Naive thymus-derived CD4-positive, alpha-beta T cell (primary cell): ENCODE results near the gene NTNG1. TPM values are rescaled to one million over a fixed set of nuclear protein-coding genes. Genes with fewer than 3 reads are reported as not detected.

Source experiments
- ATAC-seq: fragments of 150-1000 bp; cut with Tn5 transposase; 2 replicates; pipeline ENCODE4 v1.10.0; 2021; ENCODE audit warnings: mild to moderate bottlenecking, moderate library complexity
- CTCF ChIA-PET: fragments of 350-600 bp; sonication (Branson Sonifier 250); formaldehyde crosslinking; loops from one replicate; lab custom pipeline; 2021; ENCODE audit warnings: antibody characterized with exemption; lab: Charles Lee
- POLR2A ChIA-PET: fragments of 350-600 bp; sonication (Branson Sonifier 250); formaldehyde crosslinking; loops from one replicate; lab custom pipeline; 2021; ENCODE audit warnings: antibody characterized with exemption, inconsistent platforms; lab: Charles Lee
- DNase-seq, 9 donors: peaks; one replicate each; pipeline versions ENCODE4 v3.0.0 to v3.0.0-alpha.2; 2020 to 2022; ENCODE audit warnings: mixed read lengths in 1 of 9
- H3K27ac ChIP-seq: one replicate; pipeline ENCODE4 v1.7.0; 2013; ENCODE audit warnings: mild to moderate bottlenecking, low read depth, low read length, moderate library complexity
- H3K27me3 ChIP-seq, 2 donors: one replicate each; pipeline ENCODE4 v1.7.0; 2013; ENCODE audit warnings: low read length in 2 of 2, mild to moderate bottlenecking in 2 of 2, moderate library complexity in 2 of 2; ENCODE audit not compliant: control insufficient read depth in 2 of 2, insufficient read depth in 2 of 2
- H3K36me3 ChIP-seq, 3 experiments: 1 replicate in 2 of 3; 2 replicates in 1 of 3; pipeline ENCODE4 v1.7.0; 2013; ENCODE audit warnings: low read length in 3 of 3, mild to moderate bottlenecking in 3 of 3, moderate library complexity in 1 of 3; ENCODE audit not compliant: insufficient read depth in 3 of 3, control insufficient read depth in 2 of 3
- H3K4me1 ChIP-seq, 2 donors: one replicate each; pipeline ENCODE4 v1.7.0; 2013; ENCODE audit warnings: low read length in 2 of 2, mild to moderate bottlenecking in 2 of 2, moderate library complexity in 1 of 2; ENCODE audit not compliant: control insufficient read depth in 2 of 2, insufficient read depth in 2 of 2
- H3K4me3 ChIP-seq: 2 replicates; pipeline ENCODE4 v1.7.0; 2013; ENCODE audit warnings: mild to moderate bottlenecking, low read length
- H3K9me3 ChIP-seq, 3 experiments: 1 replicate in 2 of 3; 2 replicates in 1 of 3; pipeline ENCODE4 v1.7.0; 2013; ENCODE audit warnings: low read length in 3 of 3; ENCODE audit not compliant: control insufficient read depth in 2 of 3
- H3K27ac Mint-ChIP-seq, 9 donors: one replicate each; pipeline ENCODE4 v1.8.0; 2020 to 2022; ENCODE audit warnings: mixed read lengths in 9 of 9, mild to moderate bottlenecking in 8 of 9, moderate library complexity in 5 of 9, inconsistent platforms in 2 of 9
- H3K27me3 Mint-ChIP-seq, 5 donors: one replicate each; pipeline ENCODE4 v1.8.0; 2021 to 2022; ENCODE audit warnings: mixed read lengths in 5 of 5, mild to moderate bottlenecking in 1 of 5
- H3K36me3 Mint-ChIP-seq, 5 donors: one replicate each; pipeline ENCODE4 v1.8.0; 2020 to 2022; ENCODE audit warnings: mixed read lengths in 5 of 5, mild to moderate bottlenecking in 3 of 5, inconsistent platforms in 1 of 5
- H3K4me1 Mint-ChIP-seq, 7 donors: one replicate each; pipeline ENCODE4 v1.8.0; 2020 to 2022; ENCODE audit warnings: mixed read lengths in 7 of 7, mild to moderate bottlenecking in 3 of 7, inconsistent platforms in 1 of 7
- H3K4me3 Mint-ChIP-seq, 10 donors: one replicate each; pipeline ENCODE4 v1.8.0; 2020 to 2022; ENCODE audit warnings: mild to moderate bottlenecking in 10 of 10, mixed read lengths in 10 of 10, moderate library complexity in 6 of 10, inconsistent platforms in 2 of 10
- H3K9me3 Mint-ChIP-seq, 11 donors: one replicate each; pipeline ENCODE4 v1.8.0; 2020 to 2022; ENCODE audit warnings: mixed read lengths in 11 of 11, mild to moderate bottlenecking in 4 of 11, inconsistent platforms in 1 of 11, moderate library complexity in 1 of 11
- intact Hi-C, 2 donors: fragments of 100-400 bp; cut with micrococcal nuclease; formaldehyde crosslinking; loops; one replicate each; pipeline ENCODE4 v1.15.1; 2023
- polyA plus RNA-seq, 2 donors: library from polyadenylated mRNA; unstranded; fragments of 300-500 nt; fragmentation: Illumina TruSeq; gene quantifications; one replicate each; pipeline ENCODE4 v1.2.3, GENCODE V29; 2021
- total RNA-seq, 6 experiments: library from RNA in 5 of 6; stranded (reverse) in 5 of 6; gene quantifications; 1 replicate in 5 of 6; 2 replicates in 1 of 6; pipeline ENCODE4 v1.2.3 and lab custom pipeline; 2021 to 2026

NTNG1 gene
- total and polyA plus RNA-seq, 7 experiments from 2014 or later: not detected

GRCh38 chr1:107342768-107343167, 201.9 kb downstream of the NTNG1 start:
- no peaks in the 10 kb centered on the region for H3K4me1 ChIP-seq
- no peaks in the 10 kb centered on the region for H3K27me3 ChIP-seq
- ATAC-seq (no peak), DNase-seq (no peak)
- H3K36me3 Mint-ChIP-seq: no peaks in the 10 kb centered on the region
- POLR2A ChIA-PET: no interaction called here
- H3K27ac ChIP-seq: no peak overlapping the region
- no peaks in the 10 kb centered on the region for H3K36me3 ChIP-seq
- H3K27ac Mint-ChIP-seq: no peak overlapping the region
- no peaks in the 10 kb centered on the region for H3K4me1 Mint-ChIP-seq
- H3K4me3 ChIP-seq: no peak overlapping the region
- intact Hi-C loops: no loop called here
- CTCF ChIA-PET: no interaction called here
- no peak overlapping the region for H3K4me3 Mint-ChIP-seq
- peaks cover 0 to 8% (median 0%) of the 10 kb centered on the region in 11 donors for H3K9me3 Mint-ChIP-seq
- H3K27me3 Mint-ChIP-seq: peaks cover 0 to 11% (median 9%) of the 10 kb centered on the region in 5 donors
- H3K9me3 ChIP-seq: no peaks in the 10 kb centered on the region

- H3K36me3 ChIP-seq: no peaks in the 10 kb centered on the region
- ATAC-seq: no peak
- CTCF ChIA-PET: no interaction called here
- H3K27ac ChIP-seq: no peak overlapping the region
- H3K9me3 ChIP-seq: no peaks in the 10 kb centered on the region
- POLR2A ChIA-PET: no interaction called here
- no peaks in the 10 kb centered on the region for H3K36me3 Mint-ChIP-seq
- no peak overlapping the region for H3K4me3 ChIP-seq
- no peak for DNase-seq
- no peak overlapping the region for H3K4me3 Mint-ChIP-seq
- H3K27me3 Mint-ChIP-seq: peaks cover 0 to 11% (median 9%) of the 10 kb centered on the region in 5 donors
- H3K27ac Mint-ChIP-seq: no peak overlapping the region
- H3K27me3 ChIP-seq: no peaks in the 10 kb centered on the region
- H3K9me3 Mint-ChIP-seq: peaks cover 0 to 8% (median 0%) of the 10 kb centered on the region in 11 donors
- intact Hi-C loops: no loop called here
- no peaks in the 10 kb centered on the region for H3K4me1 ChIP-seq
- H3K4me1 Mint-ChIP-seq: no peaks in the 10 kb centered on the region
Measured at GRCh38 chr1:107343601-107344000, 202.8 kb downstream of the NTNG1 start.

GRCh38 chr1:107344268-107344760, 203.5 kb downstream of the NTNG1 start:
- Mint-ChIP-seq H3K4me3 (no peak overlapping the region), H3K4me1 (no peaks in the 10 kb centered on the region), H3K27me3 (peaks cover 0 to 11% (median 9%) of the 10 kb centered on the region in 5 donors), H3K27ac (no peak overlapping the region), H3K9me3 (peaks cover 0 to 8% (median 0%) of the 10 kb centered on the region in 11 donors), H3K36me3 (no peaks in the 10 kb centered on the region)
- Histone ChIP-seq H3K27ac (no peak overlapping the region), H3K4me3 (no peak overlapping the region), H3K27me3 (no peaks in the 10 kb centered on the region), H3K9me3 (no peaks in the 10 kb centered on the region), H3K36me3 (no peaks in the 10 kb centered on the region), H3K4me1 (no peaks in the 10 kb centered on the region)
- intact Hi-C loops: no loop called here
- DNase-seq (no peak), ATAC-seq (no peak)
- ChIA-PET CTCF (no interaction called here), POLR2A (no interaction called here)

DNA sequence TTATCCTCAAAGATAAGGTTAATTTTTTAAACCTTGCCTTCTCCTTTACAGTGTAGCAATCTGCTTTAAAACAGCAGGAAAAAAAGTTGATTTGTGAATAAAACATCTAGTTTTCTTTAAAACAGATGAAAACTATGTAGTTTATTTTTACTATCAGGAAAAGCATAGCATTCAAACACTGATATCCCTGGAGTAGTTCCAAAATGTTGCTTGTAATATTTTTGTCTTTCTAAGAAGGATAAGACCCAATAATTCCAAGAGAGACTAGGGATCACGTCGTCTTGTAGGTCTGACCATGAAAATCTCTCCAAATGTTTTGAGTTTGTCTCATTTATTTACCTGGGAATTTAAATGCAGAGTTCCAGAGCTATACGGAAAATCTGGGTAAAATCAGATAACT, 204.0 kb downstream of the NTNG1 start:
- Mint-ChIP-seq H3K27me3 (peaks cover 0 to 11% (median 9%) of the 10 kb centered on the region in 5 donors), H3K4me1 (no peaks in the 10 kb centered on the region), H3K36me3 (no peaks in the 10 kb centered on the region), H3K27ac (no peak overlapping the region), H3K9me3 (peaks cover 0 to 8% (median 0%) of the 10 kb centered on the region in 11 donors), H3K4me3 (no peak overlapping the region)
- Histone ChIP-seq H3K36me3 (no peaks in the 10 kb centered on the region), H3K4me3 (no peak overlapping the region), H3K27me3 (no peaks in the 10 kb centered on the region), H3K4me1 (no peaks in the 10 kb centered on the region), H3K27ac (no peak overlapping the region), H3K9me3 (no peaks in the 10 kb centered on the region)
- ChIA-PET POLR2A (interaction anchor here (0.9 kb wide), 1 partner anchor 260 kb away, joined by 3 read pairs; no protein-coding TSS in a partner anchor), CTCF (no interaction called here)
- DNase-seq: no peak
- no peak for ATAC-seq
- intact Hi-C loops: no loop called here

DNA sequence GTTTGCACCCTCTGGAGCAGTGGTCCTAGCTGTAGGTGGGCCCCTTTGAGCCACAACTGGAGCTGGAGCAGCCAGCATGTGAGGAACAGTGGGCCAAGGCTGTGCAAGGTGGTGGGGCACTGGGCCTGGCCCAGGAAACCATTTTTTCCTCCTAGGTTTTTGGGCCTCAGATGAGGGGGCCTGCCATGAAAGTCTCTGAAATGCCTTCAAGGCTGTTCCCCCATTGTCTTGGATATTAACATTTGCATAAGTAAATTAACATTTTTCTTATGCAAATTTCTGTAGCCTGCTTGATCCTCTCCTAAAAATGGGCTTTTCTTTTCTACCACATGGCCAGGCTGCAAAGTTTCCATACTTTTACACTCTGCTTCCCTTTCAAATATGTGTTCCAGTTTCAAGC, 212.0 kb downstream of the NTNG1 start:
- DNase-seq: no peak
- no peak overlapping the region for H3K27ac ChIP-seq
- Mint-ChIP-seq H3K4me1 (no peaks in the 10 kb centered on the region), H3K9me3 (peaks cover 0 to 5% (median 2%) of the 10 kb centered on the region in 11 donors), H3K27ac (no peak overlapping the region), H3K4me3 (no peak overlapping the region), H3K27me3 (no peaks in the 10 kb centered on the region), H3K36me3 (no peaks in the 10 kb centered on the region)
- POLR2A ChIA-PET: no interaction called here
- ATAC-seq: no peak
- H3K4me3 ChIP-seq: no peak overlapping the region
- intact Hi-C loops: no loop called here
- CTCF ChIA-PET: no interaction called here
- H3K9me3 ChIP-seq: no peaks in the 10 kb centered on the region
- no peaks in the 10 kb centered on the region for H3K36me3 ChIP-seq
- no peaks in the 10 kb centered on the region for H3K4me1 ChIP-seq
- no peaks in the 10 kb centered on the region for H3K27me3 ChIP-seq

DNA sequence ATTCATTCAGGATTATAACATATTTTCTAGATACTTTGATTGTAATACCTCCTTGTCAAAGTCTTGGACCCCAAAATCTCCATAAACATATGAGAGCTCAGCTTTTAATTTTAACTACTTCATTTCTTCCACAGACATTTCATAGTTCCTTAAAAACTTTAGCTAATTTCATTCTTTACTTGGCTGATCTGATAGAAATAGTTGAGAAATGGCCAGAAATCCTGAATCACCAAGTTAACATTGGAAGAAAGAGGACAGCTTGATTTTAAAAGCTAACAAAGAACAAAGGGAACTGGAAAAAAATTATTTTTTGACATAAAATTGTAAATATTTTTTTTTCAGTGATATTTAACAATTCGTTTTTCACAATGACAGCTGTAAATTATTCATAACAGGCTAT, 216.5 kb downstream of the NTNG1 start:
- H3K4me1 Mint-ChIP-seq: peaks cover 0 to 3% (median 0%) of the 10 kb centered on the region in 7 donors
- H3K4me1 ChIP-seq: no peaks in the 10 kb centered on the region
- H3K36me3 Mint-ChIP-seq: no peaks in the 10 kb centered on the region
- H3K36me3 ChIP-seq: no peaks in the 10 kb centered on the region
- DNase-seq (no peak), ATAC-seq (no peak)
- no peak overlapping the region for H3K4me3 ChIP-seq
- ChIA-PET POLR2A (no interaction called here), CTCF (no interaction called here)
- no peak overlapping the region for H3K27ac Mint-ChIP-seq
- peaks cover 0 to 5% (median 1%) of the 10 kb centered on the region in 11 donors for H3K9me3 Mint-ChIP-seq
- H3K4me3 Mint-ChIP-seq: no peak overlapping the region
- H3K27me3 ChIP-seq: no peaks in the 10 kb centered on the region
- H3K27ac ChIP-seq: no peak overlapping the region
- no peaks in the 10 kb centered on the region for H3K9me3 ChIP-seq
- intact Hi-C loops: no loop called here
- H3K27me3 Mint-ChIP-seq: peaks cover 0 to 7% (median 0%) of the 10 kb centered on the region in 5 donors

- no peak overlapping the region for H3K27ac ChIP-seq
- Mint-ChIP-seq H3K9me3 (peaks cover 0 to 5% (median 0%) of the 10 kb centered on the region in 11 donors), H3K27ac (no peak overlapping the region), H3K36me3 (no peaks in the 10 kb centered on the region), H3K4me3 (no peak overlapping the region), H3K4me1 (peaks cover 0 to 3% (median 0%) of the 10 kb centered on the region in 7 donors), H3K27me3 (peaks cover 0 to 7% (median 0%) of the 10 kb centered on the region in 5 donors)
- DNase-seq (no peak), ATAC-seq (no peak)
- no peak overlapping the region for H3K4me3 ChIP-seq
- no peaks in the 10 kb centered on the region for H3K36me3 ChIP-seq
- CTCF ChIA-PET: no interaction called here
- POLR2A ChIA-PET: no interaction called here
- no peaks in the 10 kb centered on the region for H3K27me3 ChIP-seq
- no peaks in the 10 kb centered on the region for H3K4me1 ChIP-seq
- no peaks in the 10 kb centered on the region for H3K9me3 ChIP-seq
- intact Hi-C loops: no loop called here
Measured at GRCh38 chr1:107358619-107359327, 217.9 kb downstream of the NTNG1 start.
